ENCODE measurements around the gene ZFPM1. TPM values are rescaled to one million over a fixed set of nuclear protein-coding genes. Genes with fewer than 3 reads are reported as not detected.
A peak's percentile ranks its signal among the peaks of the same experiment; 100 is the strongest.

The ZFPM1 gene
- total RNA-seq, 1 experiment from 2014 or later = 24.1 TPM

DNA sequence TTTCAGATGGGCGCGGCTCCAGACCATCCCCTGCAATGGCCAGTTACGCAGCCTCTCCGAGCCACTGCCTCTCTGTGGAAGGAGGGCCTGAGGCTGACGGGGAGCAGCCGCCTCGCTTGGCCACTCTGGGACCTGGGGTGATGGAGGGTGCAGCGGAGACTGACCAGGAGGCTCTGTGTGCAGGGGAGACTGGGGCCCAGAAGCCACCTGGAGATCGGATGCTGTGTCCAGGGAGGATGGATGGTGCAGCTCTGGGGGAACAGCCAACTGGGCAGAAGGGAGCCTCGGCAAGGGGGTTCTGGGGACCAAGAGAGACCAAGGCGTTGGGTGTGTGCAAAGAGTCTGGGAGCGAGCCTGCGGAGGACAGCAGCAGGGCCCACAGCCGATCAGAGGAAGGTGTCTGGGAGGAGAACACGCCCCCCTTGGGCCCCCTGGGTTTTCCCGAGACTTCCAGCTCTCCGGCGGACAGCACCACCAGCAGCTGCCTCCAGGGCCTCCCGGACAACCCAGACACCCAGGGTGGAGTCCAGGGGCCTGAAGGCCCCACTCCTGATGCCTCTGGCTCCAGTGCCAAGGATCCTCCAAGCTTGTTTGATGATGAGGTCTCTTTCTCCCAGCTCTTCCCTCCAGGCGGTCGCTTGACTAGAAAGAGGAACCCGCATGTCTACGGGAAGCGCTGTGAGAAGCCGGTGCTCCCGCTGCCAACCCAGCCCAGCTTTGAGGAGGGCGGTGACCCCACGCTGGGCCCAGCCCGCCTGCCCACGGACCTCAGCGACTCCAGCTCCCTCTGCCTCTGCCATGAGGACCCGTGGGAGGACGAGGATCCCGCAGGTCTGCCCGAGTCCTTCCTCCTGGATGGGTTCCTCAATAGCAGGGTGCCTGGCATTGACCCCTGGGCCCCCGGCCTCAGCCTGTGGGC is 17.4 kb upstream of the ZFPM1 start:
- peaks cover 2% of the 10 kb centered on the region; the same call in 1 of the 2 replicates for H3K27me3 ChIP-seq (replicated peaks; ENCODE audit: control insufficient read depth, insufficient read depth, low read length)
- BruUV-seq (replicated peaks) = no TSS peak
- no peak overlapping the region for H3K4me3 ChIP-seq (ENCODE audit: low read depth, low read length)
- intact Hi-C loops (cut with micrococcal nuclease; ENCODE audit: unreplicated experiment) = loop anchor here (10.0 kb wide), 1 partner anchor 241 kb away; no protein-coding TSS in a partner anchor
- Mint-ChIP-seq H3K27me3 (ENCODE audit: insufficient read depth, unreplicated experiment) (peaks cover 9% of the 10 kb centered on the region), H3K27ac (ENCODE audit: unreplicated experiment) (no peak overlapping the region), H3K9me3 (ENCODE audit: unreplicated experiment) (no peaks in the 10 kb centered on the region), H3K4me1 (ENCODE audit: low read depth, unreplicated experiment) (no peaks in the 10 kb centered on the region), H3K4me3 (ENCODE audit: unreplicated experiment) (no peak overlapping the region), H3K36me3 (ENCODE audit: insufficient read depth, unreplicated experiment) (peaks cover 6% of the 10 kb centered on the region)
- H3K4me1 ChIP-seq = peaks cover 6% of the 10 kb centered on the region
- no peak for DNase-seq
- CTCF ChIA-PET = interaction anchor here (0.6 to 0.8 kb wide), 4 partner anchors 10 to 1296 kb away, joined by 3 to 4 read pairs (median 4); no protein-coding TSS in a partner anchor
- POLR2A ChIA-PET = no interaction called here
- TF ChIP-seq, protein P1, sequence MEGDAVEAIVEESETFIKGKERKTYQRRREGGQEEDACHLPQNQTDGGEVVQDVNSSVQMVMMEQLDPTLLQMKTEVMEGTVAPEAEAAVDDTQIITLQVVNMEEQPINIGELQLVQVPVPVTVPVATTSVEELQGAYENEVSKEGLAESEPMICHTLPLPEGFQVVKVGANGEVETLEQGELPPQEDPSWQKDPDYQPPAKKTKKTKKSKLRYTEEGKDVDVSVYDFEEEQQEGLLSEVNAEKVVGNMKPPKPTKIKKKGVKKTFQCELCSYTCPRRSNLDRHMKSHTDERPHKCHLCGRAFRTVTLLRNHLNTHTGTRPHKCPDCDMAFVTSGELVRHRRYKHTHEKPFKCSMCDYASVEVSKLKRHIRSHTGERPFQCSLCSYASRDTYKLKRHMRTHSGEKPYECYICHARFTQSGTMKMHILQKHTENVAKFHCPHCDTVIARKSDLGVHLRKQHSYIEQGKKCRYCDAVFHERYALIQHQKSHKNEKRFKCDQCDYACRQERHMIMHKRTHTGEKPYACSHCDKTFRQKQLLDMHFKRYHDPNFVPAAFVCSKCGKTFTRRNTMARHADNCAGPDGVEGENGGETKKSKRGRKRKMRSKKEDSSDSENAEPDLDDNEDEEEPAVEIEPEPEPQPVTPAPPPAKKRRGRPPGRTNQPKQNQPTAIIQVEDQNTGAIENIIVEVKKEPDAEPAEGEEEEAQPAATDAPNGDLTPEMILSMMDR (IDR thresholded peaks at IDR 0.05; ENCODE audit: insufficient read depth in 1 of 2, low read depth in 1 of 2, low read length in 1 of 2, severe bottlenecking in 1 of 2, unreplicated experiment in 1 of 2) = no peak
- no peaks in the 10 kb centered on the region for H3K9me3 ChIP-seq
- no peaks in the 10 kb centered on the region for H3K36me3 ChIP-seq (ENCODE audit: control insufficient read depth, insufficient read depth, low read length)

DNA sequence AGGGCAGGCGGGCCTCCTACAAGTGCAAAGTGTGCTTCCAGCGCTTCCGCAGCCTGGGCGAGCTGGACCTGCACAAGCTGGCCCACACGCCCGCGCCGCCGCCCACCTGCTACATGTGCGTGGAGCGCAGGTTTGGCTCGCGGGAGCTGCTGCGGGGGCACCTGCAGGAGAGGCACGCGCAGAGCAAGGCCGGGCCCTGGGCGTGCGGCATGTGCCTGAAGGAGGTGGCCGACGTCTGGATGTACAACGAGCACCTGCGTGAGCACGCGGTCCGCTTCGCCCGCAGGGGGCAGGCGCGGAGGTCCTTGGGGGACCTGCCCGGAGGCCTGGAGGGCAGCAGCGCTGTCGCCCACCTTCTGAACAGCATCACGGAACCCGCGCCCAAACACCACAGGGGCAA is 16.3 kb upstream of the ZFPM1 start:
- peaks cover 6% of the 10 kb centered on the region for H3K36me3 Mint-ChIP-seq (ENCODE audit: insufficient read depth, unreplicated experiment)
- no peaks in the 10 kb centered on the region for H3K4me1 ChIP-seq
- no peaks in the 10 kb centered on the region for H3K36me3 ChIP-seq (ENCODE audit: control insufficient read depth, insufficient read depth, low read length)
- H3K9me3 ChIP-seq = no peaks in the 10 kb centered on the region
- ChIA-PET CTCF (interaction anchor here (0.8 to 1.8 kb wide), 5 partner anchors 9 to 73 kb away, joined by 4 to 9 read pairs (median 6); no protein-coding TSS in a partner anchor), POLR2A (no interaction called here)
- peaks cover 4% of the 10 kb centered on the region for H3K27me3 Mint-ChIP-seq (ENCODE audit: insufficient read depth, unreplicated experiment)
- H3K9me3 Mint-ChIP-seq (ENCODE audit: unreplicated experiment) = no peaks in the 10 kb centered on the region
- H3K4me3 Mint-ChIP-seq (ENCODE audit: unreplicated experiment) = no peak overlapping the region
- DNase-seq = no peak
- H3K27me3 ChIP-seq (replicated peaks; ENCODE audit: control insufficient read depth, insufficient read depth, low read length) = no peaks in the 10 kb centered on the region
- no peak overlapping the region for H3K27ac Mint-ChIP-seq (ENCODE audit: unreplicated experiment)
- TF ChIP-seq, protein P1 (IDR thresholded peaks at IDR 0.05; ENCODE audit: insufficient read depth in 1 of 2, low read depth in 1 of 2, low read length in 1 of 2, severe bottlenecking in 1 of 2, unreplicated experiment in 1 of 2) = no peak
- intact Hi-C loops (cut with micrococcal nuclease; ENCODE audit: unreplicated experiment) = loop anchor here (10.0 kb wide), 1 partner anchor 242 kb away; no protein-coding TSS in a partner anchor
- no TSS peak for BruUV-seq (replicated peaks)
- H3K4me3 ChIP-seq (ENCODE audit: low read depth, low read length) = no peak overlapping the region
- H3K4me1 Mint-ChIP-seq (ENCODE audit: low read depth, unreplicated experiment) = no peaks in the 10 kb centered on the region

DNA sequence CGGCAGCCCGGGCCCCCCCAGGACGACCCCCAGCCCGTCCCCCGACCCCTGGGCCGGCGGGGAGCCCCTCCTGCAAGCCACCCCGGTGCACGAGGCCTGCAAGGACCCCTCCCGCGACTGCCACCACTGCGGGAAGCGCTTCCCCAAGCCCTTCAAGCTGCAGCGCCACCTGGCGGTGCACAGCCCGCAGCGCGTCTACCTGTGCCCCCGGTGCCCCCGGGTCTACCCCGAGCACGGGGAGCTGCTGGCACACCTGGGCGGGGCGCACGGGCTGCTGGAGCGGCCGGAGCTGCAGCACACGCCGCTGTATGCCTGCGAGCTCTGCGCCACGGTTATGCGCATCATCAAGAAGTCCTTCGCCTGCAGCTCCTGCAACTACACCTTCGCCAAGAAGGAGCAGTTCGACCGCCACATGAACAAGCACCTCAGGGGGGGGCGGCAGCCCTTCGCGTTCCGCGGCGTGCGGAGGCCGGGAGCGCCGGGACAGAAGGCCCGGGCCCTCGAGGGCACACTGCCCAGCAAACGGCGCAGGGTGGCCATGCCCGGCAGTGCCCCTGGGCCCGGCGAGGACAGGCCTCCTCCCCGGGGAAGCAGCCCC is 15.6 kb upstream of the ZFPM1 start:
- Histone ChIP-seq H3K36me3 (ENCODE audit: control insufficient read depth, insufficient read depth, low read length) (no peaks in the 10 kb centered on the region), H3K27me3 (replicated peaks; ENCODE audit: control insufficient read depth, insufficient read depth, low read length) (no peaks in the 10 kb centered on the region), H3K9me3 (no peaks in the 10 kb centered on the region), H3K4me1 (0 out of 2 replicates have a peak, but pooled peaks cover under 1% of the 10 kb centered on the region), H3K4me3 (ENCODE audit: low read depth, low read length) (no peak overlapping the region)
- Mint-ChIP-seq H3K27me3 (ENCODE audit: insufficient read depth, unreplicated experiment) (no peaks in the 10 kb centered on the region), H3K9me3 (ENCODE audit: unreplicated experiment) (no peaks in the 10 kb centered on the region), H3K36me3 (ENCODE audit: insufficient read depth, unreplicated experiment) (peaks cover 6% of the 10 kb centered on the region), H3K4me3 (ENCODE audit: unreplicated experiment) (no peak overlapping the region), H3K4me1 (ENCODE audit: low read depth, unreplicated experiment) (no peaks in the 10 kb centered on the region), H3K27ac (ENCODE audit: unreplicated experiment) (no peak overlapping the region)
- TF ChIP-seq, protein P1 (IDR thresholded peaks at IDR 0.05; ENCODE audit: insufficient read depth in 1 of 2, low read depth in 1 of 2, low read length in 1 of 2, severe bottlenecking in 1 of 2, unreplicated experiment in 1 of 2) = peak; percentile 87 to 91
- DNase-seq = peak; percentile 69 to 83
- BruUV-seq (replicated peaks) = no TSS peak
- ChIA-PET CTCF (interaction anchor here (0.7 to 1.8 kb wide), 10 partner anchors 10 to 865 kb away, joined by 3 to 9 read pairs (median 4); no protein-coding TSS in a partner anchor), POLR2A (no interaction called here)
- intact Hi-C loops (cut with micrococcal nuclease; ENCODE audit: unreplicated experiment) = loop anchor here (10.0 kb wide), 1 partner anchor 243 kb away; no protein-coding TSS in a partner anchor

Measured in Caco-2 (cell line).